ENCODE results near the gene EIF2A. TPM values are rescaled to one million over a fixed set of nuclear protein-coding genes. Genes with fewer than 3 reads are reported as not detected.
A peak's percentile ranks its signal among the peaks of the same experiment; 100 is the strongest.

Gene EIF2A
- total and polyA plus RNA-seq, 11 donors, result 44.3 to 112 (median 68.0) TPM

GRCh38 chr3:150523538-150523937 is 23.0 kb upstream of the EIF2A start:
- DNase-seq (no peak), ATAC-seq (peak in 3 of 4 donors; percentile 63 to 88 (median 64))
- Histone ChIP-seq H3K27ac (no peak overlapping the region), H3K36me3 (peaks cover 0 to 3% (median 0%) of the 10 kb centered on the region in 9 donors), H3K4me3 (no peak overlapping the region), H3K9me3 (no peaks in the 10 kb centered on the region), H3K27me3 (no peaks in the 10 kb centered on the region), H3K4me1 (peaks cover 0 to 4% (median 0%) of the 10 kb centered on the region in 12 donors)
- no peak for TF ChIP-seq POLR2A (IDR thresholded peaks at IDR 0.05)
- no peak for TF ChIP-seq CTCF (IDR thresholded peaks at IDR 0.05)
- 52 to 65% (median 60%) methylated on average over 2 of the region's 2 CpGs for WGBS, 4 donors
- intact Hi-C loops (cut with DNase I), result loop anchor here in 1 of 10 donors (10.0 kb wide), 1 partner anchor 621 kb away; no protein-coding TSS in a partner anchor

GRCh38 chr3:150527464-150528255 is 18.9 kb upstream of the EIF2A start:
- no peaks in the 10 kb centered on the region for H3K27me3 ChIP-seq
- DNase-seq (no peak), ATAC-seq (no peak)
- TF ChIP-seq POLR2A (IDR thresholded peaks at IDR 0.05), result no peak
- TF ChIP-seq CTCF (IDR thresholded peaks at IDR 0.05), result no peak
- H3K36me3 ChIP-seq, result no peaks in the 10 kb centered on the region
- peaks cover 0 to 4% (median 0%) of the 10 kb centered on the region in 12 donors for H3K4me1 ChIP-seq
- H3K27ac ChIP-seq, result no peak overlapping the region
- H3K4me3 ChIP-seq, result no peak overlapping the region
- intact Hi-C loops (cut with DNase I), result loop anchor here in 1 of 10 donors (10.0 kb wide), 1 partner anchor 617 kb away; no protein-coding TSS in a partner anchor
- WGBS, 4 donors, result 63 to 71% (median 69%) methylated on average over 10 of the region's 10 CpGs
- H3K9me3 ChIP-seq, result no peaks in the 10 kb centered on the region

- 27 to 52% (median 35%) methylated on average over 2 of the region's 2 CpGs for WGBS, 4 donors
- Histone ChIP-seq H3K27ac (no peak overlapping the region), H3K27me3 (no peaks in the 10 kb centered on the region), H3K9me3 (no peaks in the 10 kb centered on the region), H3K4me3 (no peak overlapping the region), H3K4me1 (peaks cover 0 to 4% (median 0%) of the 10 kb centered on the region in 12 donors), H3K36me3 (no peaks in the 10 kb centered on the region)
- ATAC-seq (no peak), DNase-seq (no peak)
- peak in 9 of 12 donors; percentile 16 to 50 (median 28) for TF ChIP-seq CTCF (IDR thresholded peaks at IDR 0.05)
- no peak for TF ChIP-seq POLR2A (IDR thresholded peaks at IDR 0.05)
- intact Hi-C loops (cut with DNase I), result loop anchor here in 1 of 10 donors (10.0 kb wide), 1 partner anchor 616 kb away; no protein-coding TSS in a partner anchor
These were observed 18.2 kb upstream of the EIF2A start for GRCh38 chr3:150528354-150528797.

- H3K27ac ChIP-seq, result no peak overlapping the region
- intact Hi-C loops (cut with DNase I), result loop anchor here in 1 of 10 donors (10.0 kb wide), 1 partner anchor 173 kb away; the partner anchor contains the start of gene ERICH6
- no peak for TF ChIP-seq POLR2A (IDR thresholded peaks at IDR 0.05)
- TF ChIP-seq CTCF (IDR thresholded peaks at IDR 0.05), result no peak
These were observed 14.8 kb upstream of the EIF2A start for GRCh38 chr3:150531775-150532174.

More at GRCh38 chr3:150531775-150532174, 14.8 kb upstream of the EIF2A start:
- no peaks in the 10 kb centered on the region for H3K9me3 ChIP-seq
- no peak overlapping the region for H3K4me3 ChIP-seq
- no peaks in the 10 kb centered on the region for H3K36me3 ChIP-seq
- no peaks in the 10 kb centered on the region for H3K27me3 ChIP-seq
- peaks cover 0 to 4% (median 0%) of the 10 kb centered on the region in 12 donors for H3K4me1 ChIP-seq
- DNase-seq (no peak), ATAC-seq (no peak)

Measured in heart left ventricle (tissue), 16 donors.